ENCODE results near the gene SEPTIN5.

Gene SEPTIN5

GRCh38 chr22:19760951-19761724 is 46.8 kb downstream of the SEPTIN5 start:
- DNase-seq (ENCODE audit: low read depth): no peak

- no peak for DNase-seq (ENCODE audit: low read depth)
Observed at GRCh38 chr22:19761725-19762567, 47.6 kb downstream of the SEPTIN5 start.

- no peak for DNase-seq (ENCODE audit: low read depth)
Observed at GRCh38 chr22:19762568-19763457, 48.5 kb downstream of the SEPTIN5 start.

- DNase-seq (ENCODE audit: low read depth): no peak
Observed at GRCh38 chr22:19763458-19764298, 49.4 kb downstream of the SEPTIN5 start.

GRCh38 chr22:19764299-19764593 is 49.9 kb downstream of the SEPTIN5 start:
- no peak for DNase-seq (ENCODE audit: low read depth)

GRCh38 chr22:19764636-19765476 is 50.6 kb downstream of the SEPTIN5 start:
- no peak for DNase-seq (ENCODE audit: low read depth)

GRCh38 chr22:19765477-19766239 is 51.4 kb downstream of the SEPTIN5 start:
- no peak for DNase-seq (ENCODE audit: low read depth)

GRCh38 chr22:19766240-19766510 is 51.9 kb downstream of the SEPTIN5 start:
- DNase-seq (ENCODE audit: low read depth): no peak

- DNase-seq (ENCODE audit: low read depth): no peak
Observed at GRCh38 chr22:19766511-19767426, 52.5 kb downstream of the SEPTIN5 start.

GRCh38 chr22:19767427-19768341 is 53.4 kb downstream of the SEPTIN5 start:
- no peak for DNase-seq (ENCODE audit: low read depth)

- DNase-seq (ENCODE audit: low read depth): no peak
Observed at GRCh38 chr22:19769393-19769715, 55.1 kb downstream of the SEPTIN5 start.

- DNase-seq (ENCODE audit: low read depth): no peak
Observed at GRCh38 chr22:19770349-19771220, 56.3 kb downstream of the SEPTIN5 start.

GRCh38 chr22:19772422-19772672 is 58.0 kb downstream of the SEPTIN5 start:
- DNase-seq (ENCODE audit: low read depth): no peak

Data from GM04503 (cell line).